ENCODE measurements around the gene SFRP5. TPM values are rescaled to one million over a fixed set of nuclear protein-coding genes. Genes with fewer than 3 reads are reported as not detected.

The SFRP5 gene
- total and polyA plus RNA-seq, 2 donors (not counting 3 experiments of a cell fraction or from before 2014, with no cell fraction given), result not detected

Other genes starting within 250 kb of the SFRP5 start
- gene ANKRD2, start 199.2 kb downstream of the SFRP5 start, total RNA-seq, result 1.6 and 2.3 TPM in 2 replicates
- gene ANKRD2, start 199.2 kb downstream of the SFRP5 start, polyA plus RNA-seq, result 1.7 and 1.8 TPM in 2 replicates
- gene HOGA1, start 187.6 kb downstream of the SFRP5 start, total RNA-seq, result 0.46 and 0.91 TPM in 2 replicates
- gene HOGA1, start 187.6 kb downstream of the SFRP5 start, polyA plus RNA-seq, result 0.44 and 0.48 TPM in 2 replicates
- not detected in 2 replicates for gene C10orf62, start 182.3 kb downstream of the SFRP5 start, total RNA-seq
- gene C10orf62, start 182.3 kb downstream of the SFRP5 start, polyA plus RNA-seq, result not detected in 2 replicates
- gene MORN4, start 138.5 kb downstream of the SFRP5 start, total RNA-seq, result 8.4 and 12.2 TPM in 2 replicates
- gene MORN4, start 138.5 kb downstream of the SFRP5 start, polyA plus RNA-seq, result 11.8 and 13.9 TPM in 2 replicates
- 19.7 and 20.4 TPM in 2 replicates for gene PI4K2A, start 131.3 kb downstream of the SFRP5 start, total RNA-seq
- 23.8 and 24.6 TPM in 2 replicates for gene PI4K2A, start 131.3 kb downstream of the SFRP5 start, polyA plus RNA-seq
- gene AVPI1, start 84.8 kb downstream of the SFRP5 start, total RNA-seq, result 2.4 and 3.0 TPM in 2 replicates
- gene AVPI1, start 84.8 kb downstream of the SFRP5 start, polyA plus RNA-seq, result 3.7 and 5.9 TPM in 2 replicates
- 69.5 and 78.3 TPM in 2 replicates for gene MARVELD1, start 58.3 kb downstream of the SFRP5 start, total RNA-seq
- gene MARVELD1, start 58.3 kb downstream of the SFRP5 start, polyA plus RNA-seq, result 67.3 and 72.5 TPM in 2 replicates
- 23.7 and 24.2 TPM in 2 replicates for gene ZFYVE27, start 34.9 kb downstream of the SFRP5 start, total RNA-seq
- 16.3 and 17.4 TPM in 2 replicates for gene ZFYVE27, start 34.9 kb downstream of the SFRP5 start, polyA plus RNA-seq
- not detected in 2 replicates for gene GOLGA7B, start 77.8 kb upstream of the SFRP5 start, total RNA-seq
- 0.02 and 0.03 TPM in 2 replicates for gene GOLGA7B, start 77.8 kb upstream of the SFRP5 start, polyA plus RNA-seq

Measured in endothelial cell of umbilical vein (primary cell).